Fibroblast of villous mesenchyme (primary cell): Measurements from ENCODE around the gene GSE1. TPM values are rescaled to one million over a fixed set of nuclear protein-coding genes. Genes with fewer than 3 reads are reported as not detected.

ENCODE experiments used
- DNase-seq: peaks from one replicate; pipeline ENCODE4 v3.0.0-alpha.2; 2010; ENCODE audit warnings: low read depth
- H3K4me3 ChIP-seq: 2 replicates; pipeline ENCODE4 v1.5.1; 2011; ENCODE audit warnings: low read depth, mild to moderate bottlenecking, low read length
- CTCF ChIP-seq: IDR thresholded peaks from 2 replicates; pipeline ENCODE4 v1.5.1; 2012; ENCODE audit warnings: low read depth, mild to moderate bottlenecking, low read length; ENCODE audit not compliant: insufficient read depth
- total RNA-seq: library from RNA; depleted of rRNA; stranded (reverse); fragments of >200 nt; gene quantifications from 2 replicates; pipeline ENCODE4 v1.2.3, GENCODE V29; 2012

Gene GSE1
- total RNA-seq, 1 donor, result 48.4 TPM

DNA sequence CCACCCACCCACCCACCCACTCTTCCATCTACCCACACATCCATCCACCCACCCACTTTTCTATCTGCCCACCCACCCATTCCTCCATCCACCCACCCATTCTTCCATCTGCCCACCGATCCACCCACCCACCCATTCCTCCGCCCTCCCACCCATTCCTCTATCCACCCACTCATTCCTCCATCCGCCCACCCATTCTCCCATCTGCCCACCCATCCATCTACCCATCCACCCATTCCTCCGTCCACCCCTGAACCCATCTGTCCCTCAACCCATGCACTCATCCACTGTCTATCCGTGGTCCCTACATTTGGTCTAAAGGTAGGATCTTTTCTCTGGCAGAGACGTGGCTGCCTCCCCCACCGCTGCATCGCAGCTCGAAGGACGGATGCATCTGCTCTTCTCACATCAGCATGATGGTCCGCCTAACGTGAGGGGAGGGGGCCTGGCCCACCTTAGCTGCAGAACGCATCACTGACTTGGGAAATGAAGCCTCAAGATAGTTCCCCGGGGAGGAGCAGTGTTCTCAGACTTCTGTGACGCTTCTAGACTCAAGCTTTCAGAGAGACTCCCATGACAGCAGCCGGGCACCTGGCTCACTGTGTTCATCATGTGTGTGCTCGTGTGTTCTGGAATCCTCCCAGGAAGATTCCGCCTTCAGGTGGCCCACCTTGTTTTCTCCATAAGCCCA, 17.2 kb upstream of the GSE1 start:
- no peak for TF ChIP-seq CTCF
- DNase-seq, result no peak
- no peak overlapping the region for H3K4me3 ChIP-seq

DNA sequence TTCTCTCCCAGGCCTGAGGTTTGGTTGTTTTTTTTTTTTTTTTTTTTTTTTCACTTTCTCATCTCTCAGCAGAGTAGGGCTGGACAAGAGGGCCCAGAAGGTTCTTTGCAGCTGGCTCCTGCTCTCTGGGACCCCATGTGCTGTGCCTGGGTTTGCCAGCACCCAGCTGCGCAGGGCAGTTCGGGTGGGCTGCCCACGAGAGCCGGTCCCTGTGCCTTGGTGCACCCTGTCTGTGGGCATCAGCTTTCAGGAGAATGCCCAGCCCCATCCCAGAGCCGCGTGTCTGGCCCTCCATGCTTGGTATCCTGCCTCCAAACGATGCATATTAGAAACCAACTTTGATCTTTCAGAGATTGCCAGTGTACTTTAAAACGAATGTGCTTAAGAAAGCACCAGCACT, 15.0 kb upstream of the GSE1 start:
- H3K4me3 ChIP-seq, result no peak overlapping the region
- TF ChIP-seq CTCF, result no peak
- no peak for DNase-seq

- no peak for DNase-seq
- no peak overlapping the region for H3K4me3 ChIP-seq
- no peak for TF ChIP-seq CTCF
Measured at GRCh38 chr16:85600078-85600477, 13.0 kb upstream of the GSE1 start.

- no peak for DNase-seq
- H3K4me3 ChIP-seq, result no peak overlapping the region
- TF ChIP-seq CTCF, result no peak
Measured at GRCh38 chr16:85600530-85601271, 12.4 kb upstream of the GSE1 start.

DNA sequence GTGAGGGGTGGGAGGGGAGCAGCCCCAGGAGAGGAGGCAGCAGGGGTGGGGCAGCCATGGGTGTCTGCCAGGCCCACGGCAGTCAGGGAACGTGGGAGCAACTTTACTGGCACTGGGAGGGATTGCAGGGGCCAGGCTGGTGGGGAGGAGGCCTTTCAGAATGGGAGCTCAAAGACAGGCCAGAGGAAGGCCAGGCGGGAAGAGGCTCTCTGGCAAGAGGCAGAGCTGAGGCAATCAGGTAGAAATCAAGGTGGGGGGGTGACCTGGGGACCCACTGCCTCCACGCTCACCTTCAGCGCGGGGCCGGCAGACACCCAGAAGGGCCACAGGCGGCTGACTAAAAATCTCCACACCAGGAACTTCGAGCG, 11.9 kb upstream of the GSE1 start:
- H3K4me3 ChIP-seq, result no peak overlapping the region
- no peak for DNase-seq
- TF ChIP-seq CTCF, result no peak

DNA sequence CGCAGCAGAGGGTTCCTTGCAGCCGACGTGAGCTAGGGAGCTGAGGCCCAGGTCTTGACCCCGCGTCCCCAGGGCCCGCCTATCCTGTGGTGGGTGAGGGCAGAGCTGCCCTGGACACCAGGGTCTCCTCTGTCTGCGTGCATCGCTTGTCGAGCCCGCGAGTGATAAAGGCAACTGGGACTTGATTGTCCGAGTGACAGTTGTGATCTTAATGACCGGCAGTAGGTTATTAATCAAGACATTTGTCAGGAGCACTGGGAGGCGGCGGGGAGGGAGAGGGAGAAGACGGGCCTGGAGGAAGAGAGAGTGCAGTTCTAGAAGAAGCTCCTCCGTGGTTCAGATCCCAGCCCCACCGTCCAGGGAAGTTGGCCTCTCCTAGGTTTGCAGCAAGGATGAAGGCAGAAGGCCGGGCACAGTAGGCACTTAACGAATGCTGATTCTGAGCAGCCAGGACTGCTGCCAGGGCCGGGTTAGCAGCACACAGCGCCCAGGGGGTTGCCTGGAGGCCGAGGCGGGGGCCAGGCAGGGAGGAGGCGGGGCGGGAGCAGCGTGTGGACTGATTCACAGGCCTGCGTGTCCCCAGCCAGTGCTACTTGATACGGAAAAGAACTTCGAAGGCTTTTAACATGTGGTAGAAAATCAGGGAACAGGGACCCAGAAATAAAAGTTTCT, 11.3 kb upstream of the GSE1 start:
- no peak overlapping the region for H3K4me3 ChIP-seq
- no peak for TF ChIP-seq CTCF
- peak; percentile 21 for DNase-seq
